DND-41 (cell line): ENCODE results near the gene FBXO10.

Source experiments
- ATAC-seq: fragments of 200-7000 bp; cut with Tn5 transposase; 3 replicates; pipeline ENCODE4 v1.9.1; 2021; ENCODE audit warnings: low read depth; ENCODE audit not compliant: insufficient read depth
- DNase-seq: peaks from one replicate; pipeline ENCODE4 v3.0.0-alpha.2; 2020
- H2AFZ ChIP-seq: 2 replicates; pipeline ENCODE4 v1.6.0; 2012; ENCODE audit warnings: low read depth, low read length
- H3K27ac ChIP-seq: 2 replicates; pipeline ENCODE4 v1.5.1; 2012; ENCODE audit warnings: low read length, inconsistent platforms
- H3K27me3 ChIP-seq: fragments of 200-600 bp; sonication (generic); 2 replicates; pipeline ENCODE4 v1.6.0; 2012; ENCODE audit warnings: low read length, mild to moderate bottlenecking, inconsistent platforms; ENCODE audit not compliant: insufficient read depth, poor library complexity
- H3K36me3 ChIP-seq: 2 replicates; pipeline ENCODE4 v1.5.1; 2012; ENCODE audit warnings: low read length, inconsistent platforms; ENCODE audit not compliant: insufficient read depth
- H3K4me1 ChIP-seq: 2 replicates; pipeline ENCODE4 v1.5.1; 2012; ENCODE audit warnings: mild to moderate bottlenecking, low read length; ENCODE audit not compliant: insufficient read depth
- H3K4me2 ChIP-seq: 2 replicates; pipeline ENCODE4 v1.6.0; 2012; ENCODE audit warnings: mild to moderate bottlenecking, moderate library complexity, low read length, inconsistent platforms; ENCODE audit not compliant: insufficient read depth
- H3K4me3 ChIP-seq, 2 experiments: fragments of 200-600 bp in 1 of 2; shearing (Covaris generic) in 1 of 2; 2 replicates each; pipeline ENCODE4 v1.5.1; 2012 to 2016; ENCODE audit warnings: inconsistent platforms in 2 of 2, low read length in 2 of 2, mild to moderate bottlenecking in 2 of 2, low read depth in 1 of 2, moderate library complexity in 1 of 2
- H3K79me2 ChIP-seq: 2 replicates; pipeline ENCODE4 v1.6.0; 2012; ENCODE audit warnings: low read length, inconsistent platforms; ENCODE audit not compliant: insufficient read depth
- H3K9ac ChIP-seq: 2 replicates; pipeline ENCODE4 v1.6.0; 2012; ENCODE audit warnings: low read depth, mild to moderate bottlenecking, inconsistent platforms, low read length, moderate library complexity
- H3K9me3 ChIP-seq: 2 replicates; pipeline ENCODE4 v1.5.1; 2012; ENCODE audit warnings: low read length, moderate library complexity, mild to moderate bottlenecking, inconsistent platforms; ENCODE audit not compliant: insufficient read depth, severe bottlenecking
- H4K20me1 ChIP-seq: 2 replicates; pipeline ENCODE4 v1.6.0; 2012; ENCODE audit warnings: low read length; ENCODE audit not compliant: insufficient read depth
- EZH2 ChIP-seq: IDR thresholded peaks from 3 replicates; pipeline ENCODE4 v1.6.1; 2012; ENCODE audit warnings: borderline replicate concordance, low read depth, mild to moderate bottlenecking, moderate library complexity, low read length, inconsistent platforms; ENCODE audit not compliant: severe bottlenecking
- TF ChIP-seq, protein P1 (sequence below): IDR thresholded peaks from 2 replicates; pipeline ENCODE4 v1.5.1; 2012; ENCODE audit warnings: borderline replicate concordance, low read length, moderate library complexity, mild to moderate bottlenecking; ENCODE audit not compliant: poor library complexity, severe bottlenecking; ENCODE audit errors: extremely low read depth

Gene FBXO10

DNA sequence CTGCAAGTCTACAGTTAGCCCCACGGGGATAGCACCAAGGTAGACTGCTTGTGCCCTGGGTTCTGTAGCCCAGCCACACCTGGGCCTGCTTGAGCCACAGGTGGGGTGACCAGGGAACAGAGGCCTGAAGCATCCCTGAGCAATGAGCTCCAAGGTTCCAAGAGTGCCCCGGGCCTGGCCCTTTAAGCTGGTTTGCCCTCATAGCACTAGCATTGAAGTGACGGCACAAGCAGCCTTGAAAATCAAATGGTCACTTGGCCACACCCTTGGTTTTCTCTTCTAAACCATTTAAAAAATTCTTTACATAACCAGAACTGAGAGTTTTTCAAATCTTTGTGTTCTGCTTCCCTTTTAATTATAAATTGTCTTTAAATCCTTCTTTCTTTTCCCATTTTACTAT lies 24.7 kb downstream of the FBXO10 start:
- no peaks in the 10 kb centered on the region for H3K27me3 ChIP-seq
- 0 out of 2 replicates have a peak, but pooled peaks cover 7% of the 10 kb centered on the region for H4K20me1 ChIP-seq
- DNase-seq, result no peak
- H3K4me2 ChIP-seq, result no peak overlapping the region
- no peak overlapping the region for H3K9ac ChIP-seq
- ATAC-seq, result no peak
- H3K9me3 ChIP-seq, result no peaks in the 10 kb centered on the region
- H2AFZ ChIP-seq, result no peak overlapping the region
- no peak overlapping the region for H3K4me3 ChIP-seq
- no peak for TF ChIP-seq EZH2
- TF ChIP-seq, protein P1, sequence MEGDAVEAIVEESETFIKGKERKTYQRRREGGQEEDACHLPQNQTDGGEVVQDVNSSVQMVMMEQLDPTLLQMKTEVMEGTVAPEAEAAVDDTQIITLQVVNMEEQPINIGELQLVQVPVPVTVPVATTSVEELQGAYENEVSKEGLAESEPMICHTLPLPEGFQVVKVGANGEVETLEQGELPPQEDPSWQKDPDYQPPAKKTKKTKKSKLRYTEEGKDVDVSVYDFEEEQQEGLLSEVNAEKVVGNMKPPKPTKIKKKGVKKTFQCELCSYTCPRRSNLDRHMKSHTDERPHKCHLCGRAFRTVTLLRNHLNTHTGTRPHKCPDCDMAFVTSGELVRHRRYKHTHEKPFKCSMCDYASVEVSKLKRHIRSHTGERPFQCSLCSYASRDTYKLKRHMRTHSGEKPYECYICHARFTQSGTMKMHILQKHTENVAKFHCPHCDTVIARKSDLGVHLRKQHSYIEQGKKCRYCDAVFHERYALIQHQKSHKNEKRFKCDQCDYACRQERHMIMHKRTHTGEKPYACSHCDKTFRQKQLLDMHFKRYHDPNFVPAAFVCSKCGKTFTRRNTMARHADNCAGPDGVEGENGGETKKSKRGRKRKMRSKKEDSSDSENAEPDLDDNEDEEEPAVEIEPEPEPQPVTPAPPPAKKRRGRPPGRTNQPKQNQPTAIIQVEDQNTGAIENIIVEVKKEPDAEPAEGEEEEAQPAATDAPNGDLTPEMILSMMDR, result no peak
- no peaks in the 10 kb centered on the region for H3K4me1 ChIP-seq
- H3K27ac ChIP-seq, result no peak overlapping the region
- no peaks in the 10 kb centered on the region for H3K79me2 ChIP-seq
- no peaks in the 10 kb centered on the region for H3K36me3 ChIP-seq

DNA sequence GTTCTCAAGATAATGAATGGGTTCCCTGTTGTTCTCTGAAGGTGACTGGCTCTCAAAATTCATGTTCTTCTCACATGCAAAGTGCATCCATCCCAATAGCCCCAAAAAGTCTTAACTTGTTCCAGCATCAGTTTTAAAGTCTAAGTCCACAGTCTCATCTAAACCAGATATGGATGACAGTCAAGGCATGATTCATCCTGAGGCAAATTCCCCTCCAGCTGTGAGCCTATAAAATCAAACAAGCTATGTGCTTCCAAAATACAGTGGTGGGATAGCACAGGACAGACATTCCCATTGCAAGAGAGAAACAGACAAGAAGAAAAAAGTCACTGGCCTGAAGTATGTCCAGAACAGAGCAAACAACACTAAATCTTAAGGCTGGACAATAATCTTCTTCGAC lies 25.4 kb downstream of the FBXO10 start:
- TF ChIP-seq, protein P1, result no peak
- TF ChIP-seq EZH2, result no peak
- Histone ChIP-seq H3K9me3 (no peaks in the 10 kb centered on the region), H3K4me2 (no peak overlapping the region), H3K4me3 (no peak overlapping the region), H3K27me3 (no peaks in the 10 kb centered on the region), H3K4me1 (no peaks in the 10 kb centered on the region), H4K20me1 (0 out of 2 replicates have a peak, but pooled peaks cover 7% of the 10 kb centered on the region), H2AFZ (no peak overlapping the region), H3K27ac (no peak overlapping the region), H3K9ac (no peak overlapping the region), H3K79me2 (no peaks in the 10 kb centered on the region), H3K36me3 (no peaks in the 10 kb centered on the region)
- ATAC-seq, result no peak
- no peak for DNase-seq

DNA sequence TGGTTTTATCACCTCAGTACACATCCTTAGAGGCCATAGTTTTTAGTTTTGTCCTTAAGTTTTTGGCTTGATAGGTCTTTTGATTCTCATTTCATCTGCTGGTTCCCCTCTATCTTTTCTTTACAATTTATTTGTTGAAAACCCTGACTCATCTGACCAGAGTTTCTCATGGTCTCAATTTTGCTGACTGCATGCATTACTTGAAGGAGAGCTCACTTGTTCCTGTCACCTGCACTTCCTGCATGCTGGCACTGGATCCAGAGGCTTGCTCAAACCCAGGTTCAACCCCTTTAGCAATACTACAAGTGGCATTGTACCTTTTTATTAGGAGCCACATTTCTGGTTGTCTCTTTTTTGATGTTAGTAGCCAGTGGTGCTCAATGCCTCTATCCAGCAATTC lies 26.7 kb downstream of the FBXO10 start:
- Histone ChIP-seq H3K27me3 (no peaks in the 10 kb centered on the region), H3K9me3 (no peaks in the 10 kb centered on the region), H3K36me3 (no peaks in the 10 kb centered on the region), H3K4me3 (no peak overlapping the region), H3K4me2 (no peak overlapping the region), H3K27ac (no peak overlapping the region), H2AFZ (no peak overlapping the region), H4K20me1 (0 out of 2 replicates have a peak, but pooled peaks cover 7% of the 10 kb centered on the region), H3K9ac (no peak overlapping the region), H3K4me1 (no peaks in the 10 kb centered on the region), H3K79me2 (no peaks in the 10 kb centered on the region)
- no peak for ATAC-seq
- DNase-seq, result no peak
- no peak for TF ChIP-seq EZH2
- TF ChIP-seq, protein P1, result no peak
